Stimulated activated CD4-positive, alpha-beta T cell treated with anti-CD3 and anti-CD28 coated beads, Interleukin-15, amount 100 ng/mL, for 1 hour (primary cell): Measurements from ENCODE around the gene SBK3.
"Not testable (repeated sequence)": the region's sequence is repeated elsewhere in the genome, so short reads cannot be mapped to it uniquely, and the experiment has no call there.

Source experiments
- DNase-seq, 2 donors: peaks; one replicate each; pipeline ENCODE4 v3.0.0-alpha.2; 2020; ENCODE audit warnings: low read depth in 1 of 2, low spot score in 1 of 2

The SBK3 gene

DNA sequence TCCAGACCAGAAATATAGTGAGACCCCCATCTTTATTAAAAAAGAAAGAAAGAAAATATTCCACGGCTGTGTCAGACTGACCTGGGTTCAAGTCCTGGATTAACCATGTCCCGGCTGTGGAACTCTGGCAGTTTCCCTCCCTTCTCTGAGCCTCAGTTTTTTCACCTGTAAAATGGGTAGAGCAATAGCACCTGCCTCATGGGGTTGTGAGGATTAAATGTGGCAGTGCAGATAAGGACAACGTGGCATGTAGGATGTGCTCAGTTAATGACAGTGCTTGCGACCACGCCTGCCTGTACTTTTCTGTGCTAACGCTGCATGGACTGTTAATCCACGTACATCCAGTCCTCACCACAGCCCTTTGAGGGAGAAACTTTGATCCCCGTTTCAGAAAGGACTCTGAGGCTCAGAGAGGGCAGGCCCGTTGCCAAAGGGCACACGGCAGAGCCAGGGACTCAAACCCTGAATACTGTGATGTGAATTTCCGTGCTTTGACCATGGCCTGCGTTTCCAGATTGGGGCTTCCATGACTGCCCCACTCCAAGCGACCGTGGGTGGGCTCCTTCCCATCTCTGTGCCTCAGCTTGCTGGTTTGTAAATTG lies 24.6 kb downstream of the SBK3 start:
- no peak for DNase-seq

- DNase-seq: no peak
Measured at GRCh38 chr19:55519451-55520311, 25.7 kb downstream of the SBK3 start.

DNA sequence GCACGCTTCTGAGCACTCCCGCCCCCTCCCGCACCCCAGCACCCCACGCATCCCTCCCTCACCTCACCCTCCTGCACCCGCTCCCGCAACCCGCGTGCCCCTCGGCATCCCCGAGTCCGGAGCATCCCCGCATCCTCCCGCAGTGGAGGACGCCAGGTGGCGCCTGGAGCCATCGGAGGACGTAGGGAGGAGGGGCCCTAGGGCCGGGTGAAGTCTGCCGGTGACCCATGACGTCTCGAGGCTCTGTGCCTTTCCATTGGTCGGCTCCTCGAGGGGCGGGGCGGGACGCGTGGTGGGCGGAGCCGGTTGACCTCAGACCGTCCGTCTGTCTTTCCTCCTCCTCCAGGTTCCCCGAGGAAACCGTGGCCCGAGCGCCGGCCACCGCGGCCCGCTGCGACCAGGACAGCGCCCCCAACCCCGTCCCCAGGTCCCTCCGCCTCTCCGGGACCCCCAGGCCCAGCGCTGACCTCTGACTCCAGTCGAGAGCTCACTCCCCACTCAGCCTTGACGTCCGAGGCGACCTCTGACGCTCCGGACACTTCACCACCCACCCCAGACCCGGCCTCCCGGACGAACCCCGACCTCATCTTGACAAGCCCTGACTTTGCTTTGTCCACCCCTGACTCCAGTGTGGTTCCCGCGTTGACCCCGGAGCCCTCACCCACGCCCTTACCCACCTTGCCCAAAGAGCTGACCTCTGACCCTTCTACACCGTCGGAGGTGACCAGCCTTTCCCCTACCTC lies 28.3 kb downstream of the SBK3 start:
- peak; percentile 83 for DNase-seq

DNA sequence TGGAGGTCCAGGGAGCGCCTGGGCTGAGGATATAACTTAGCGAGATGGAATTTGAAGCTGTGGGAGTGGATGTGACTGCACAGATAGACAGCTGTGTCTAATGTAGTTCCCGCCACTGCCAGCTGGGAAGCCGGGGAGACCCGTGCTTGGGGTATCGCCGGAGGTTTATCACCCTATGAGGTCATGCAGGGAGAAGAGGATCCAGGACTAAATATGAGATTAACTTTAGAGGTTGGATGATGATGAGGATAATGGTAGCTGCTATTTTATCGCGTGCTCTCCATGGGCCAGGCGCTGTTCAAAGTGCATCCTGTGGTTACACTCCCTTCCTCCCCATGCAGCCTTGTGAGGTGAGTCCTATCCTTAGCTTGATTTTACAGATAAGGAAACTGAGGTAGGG lies 37.2 kb downstream of the SBK3 start:
- no peak for DNase-seq

DNA sequence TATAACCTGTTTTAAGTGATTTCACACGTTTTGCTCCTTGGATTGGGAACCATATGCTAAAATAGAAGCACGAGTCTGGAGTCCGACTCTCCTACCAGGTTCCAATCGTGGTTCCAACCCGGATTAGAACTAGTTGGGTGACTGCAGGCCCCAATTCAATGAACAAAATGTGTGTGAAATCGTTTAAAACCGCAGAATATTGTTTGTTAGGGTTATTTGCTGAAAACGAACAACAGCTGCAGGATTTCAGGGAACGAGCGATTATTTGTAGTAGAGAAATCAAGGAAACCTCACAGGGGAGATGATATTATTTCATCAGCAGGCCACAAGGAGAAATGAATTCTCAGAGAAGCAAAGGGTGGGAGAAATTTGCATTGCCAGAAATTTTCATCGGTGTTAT lies 40.4 kb downstream of the SBK3 start:
- no peak for DNase-seq

DNA sequence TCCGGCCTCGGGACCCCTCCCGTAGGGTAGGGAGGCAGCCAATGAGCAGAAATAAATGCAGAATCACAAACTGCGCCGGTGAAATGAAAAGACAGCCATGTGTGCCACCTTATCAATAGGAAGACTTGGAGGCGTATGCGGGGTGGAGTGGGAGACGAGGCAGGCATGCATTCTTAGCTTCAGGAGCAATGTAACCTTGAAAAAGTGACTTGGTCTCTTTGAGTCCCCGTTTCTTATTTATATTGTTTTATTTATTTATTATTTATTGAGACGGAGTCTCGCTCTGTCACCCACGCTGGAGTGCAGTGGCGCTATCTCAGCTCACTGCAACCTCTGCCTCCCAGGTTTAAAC lies 41.1 kb downstream of the SBK3 start:
- DNase-seq: no peak

DNA sequence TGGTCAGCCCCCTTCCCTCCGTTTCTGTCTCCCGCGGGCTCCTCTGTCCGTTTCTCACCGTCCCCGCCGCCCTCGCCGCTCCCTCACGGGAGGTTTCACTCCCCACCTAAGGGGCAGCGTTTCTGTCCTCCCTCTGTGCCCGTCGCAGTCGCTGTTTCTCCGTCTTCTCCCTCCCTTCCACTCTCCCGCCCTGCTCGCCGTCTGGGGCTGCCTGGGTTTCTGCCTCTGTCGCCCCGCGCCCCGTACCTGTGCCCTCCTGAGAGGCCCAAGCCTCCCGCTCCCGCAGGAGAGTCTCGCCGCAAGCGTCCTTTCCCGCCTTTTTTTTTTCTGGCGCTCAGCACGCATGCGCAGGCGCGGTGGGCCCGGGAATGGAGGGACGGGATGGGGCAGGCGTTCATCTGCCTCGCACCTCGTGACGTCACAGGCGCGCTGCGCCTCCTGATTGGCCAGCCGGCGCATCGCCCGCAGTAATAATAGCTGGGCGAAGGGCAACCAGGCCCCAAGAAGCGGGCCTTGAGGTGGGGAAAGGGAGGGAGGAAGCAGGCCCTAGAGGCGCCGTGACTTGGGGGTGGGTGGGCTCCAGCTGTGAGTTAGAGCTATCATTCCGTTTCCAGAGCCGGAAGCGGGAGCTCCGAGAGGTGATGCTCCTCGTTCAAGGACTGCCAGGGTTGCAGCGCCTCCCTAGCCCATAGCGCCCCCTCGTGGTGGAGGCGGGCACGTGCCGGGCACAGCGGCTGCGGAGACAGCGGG lies 41.7 kb downstream of the SBK3 start:
- DNase-seq: peak; percentile 87 to 92

- DNase-seq: no peak
Measured at GRCh38 chr19:55503157-55503501, 42.2 kb downstream of the SBK3 start.

DNA sequence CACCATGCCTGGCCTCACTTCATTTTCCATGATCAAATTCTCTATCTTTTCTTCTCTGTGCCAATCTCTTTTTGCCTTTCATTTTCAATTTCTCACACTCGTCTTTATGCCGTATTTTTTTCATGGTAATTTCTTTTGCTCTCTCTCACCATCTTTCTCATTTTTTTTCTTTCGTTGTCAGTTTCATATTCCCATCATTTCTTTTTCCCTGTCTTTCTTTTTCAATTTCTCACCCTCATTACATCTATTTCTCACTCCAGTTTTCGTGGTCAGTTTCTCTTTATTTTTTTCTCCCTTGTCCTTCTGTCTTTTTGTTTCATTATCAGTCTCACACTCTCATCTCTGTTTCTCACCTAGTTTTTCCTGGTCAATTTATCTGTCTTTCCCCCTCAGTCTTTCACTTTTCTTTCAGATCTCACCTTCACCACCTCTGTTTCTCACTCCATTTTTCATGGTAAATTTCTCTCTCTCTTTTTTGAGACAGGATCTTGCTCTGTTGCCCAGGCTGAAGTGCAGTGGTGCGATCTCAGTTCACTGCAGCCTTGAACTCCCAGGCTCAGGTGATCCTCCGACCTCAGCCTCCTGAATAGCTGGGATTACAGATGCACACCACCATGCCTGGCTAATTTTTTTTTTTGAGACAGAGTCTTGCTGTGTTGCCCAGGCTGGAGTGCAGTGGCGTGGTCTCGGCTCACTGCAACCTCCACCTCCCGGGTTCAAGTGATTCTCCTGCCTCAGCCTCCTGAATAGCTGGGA lies 43.0 kb downstream of the SBK3 start:
- no peak for DNase-seq

GRCh38 chr19:55500368-55500952 lies 44.9 kb downstream of the SBK3 start:
- DNase-seq: no peak

DNA sequence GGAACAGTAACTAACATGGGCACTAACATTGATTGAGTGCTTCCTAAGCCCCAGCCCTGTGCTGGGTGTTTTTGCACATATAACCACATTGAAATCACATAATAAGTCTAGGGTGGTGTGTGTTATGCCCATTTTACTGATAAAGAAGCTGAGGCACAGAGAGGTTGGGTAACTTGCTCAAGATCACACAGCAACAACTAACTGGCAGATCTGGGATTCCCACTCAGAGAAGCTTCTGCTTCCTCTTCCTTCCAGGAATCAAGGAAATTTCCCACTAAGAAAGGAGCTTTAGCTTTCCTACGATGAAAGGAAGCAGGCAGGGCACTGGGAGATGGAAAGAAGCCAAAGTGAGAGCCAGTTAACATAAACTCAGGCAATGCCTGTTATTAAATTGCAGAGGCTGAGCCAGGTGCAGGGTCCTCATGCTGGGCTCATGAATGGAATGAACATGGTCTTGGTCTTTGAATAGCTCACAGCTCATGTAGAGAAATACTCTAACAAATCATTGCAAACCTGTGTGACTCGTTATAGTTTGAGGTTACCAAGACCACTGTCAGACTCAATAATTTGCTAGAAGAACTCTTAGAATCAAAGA lies 47.0 kb downstream of the SBK3 start:
- no peak for DNase-seq

DNA sequence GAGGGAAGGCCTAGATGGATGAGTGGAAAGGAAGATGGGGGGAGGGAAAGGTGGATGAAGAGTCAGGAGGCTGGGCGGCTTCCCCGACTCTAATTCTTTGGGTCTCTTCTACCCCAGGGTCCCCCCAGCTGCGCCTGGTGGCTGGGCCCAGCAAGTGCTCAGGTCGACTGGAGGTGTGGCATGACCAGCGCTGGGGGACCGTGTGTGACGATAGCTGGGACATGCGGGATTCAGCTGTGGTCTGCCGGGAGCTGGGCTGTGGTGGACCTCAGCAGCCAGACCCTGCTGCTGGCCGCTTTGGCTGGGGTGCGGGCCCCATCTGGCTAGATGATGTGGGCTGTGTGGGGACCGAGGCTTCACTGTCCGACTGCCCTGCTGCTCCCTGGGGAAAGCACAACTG lies 47.6 kb downstream of the SBK3 start:
- no peak for DNase-seq

- not testable (repeated sequence) for DNase-seq
Measured at GRCh38 chr19:55496820-55497219, 48.5 kb downstream of the SBK3 start.

- no peak for DNase-seq
Measured at GRCh38 chr19:55495646-55496349, 49.5 kb downstream of the SBK3 start.

GRCh38 chr19:55494172-55494761 lies 51.1 kb downstream of the SBK3 start:
- DNase-seq: no peak

- no peak for DNase-seq
Measured at GRCh38 chr19:55493645-55494171, 51.6 kb downstream of the SBK3 start.

- DNase-seq: no peak
Measured at GRCh38 chr19:55493052-55493644, 52.2 kb downstream of the SBK3 start.

DNA sequence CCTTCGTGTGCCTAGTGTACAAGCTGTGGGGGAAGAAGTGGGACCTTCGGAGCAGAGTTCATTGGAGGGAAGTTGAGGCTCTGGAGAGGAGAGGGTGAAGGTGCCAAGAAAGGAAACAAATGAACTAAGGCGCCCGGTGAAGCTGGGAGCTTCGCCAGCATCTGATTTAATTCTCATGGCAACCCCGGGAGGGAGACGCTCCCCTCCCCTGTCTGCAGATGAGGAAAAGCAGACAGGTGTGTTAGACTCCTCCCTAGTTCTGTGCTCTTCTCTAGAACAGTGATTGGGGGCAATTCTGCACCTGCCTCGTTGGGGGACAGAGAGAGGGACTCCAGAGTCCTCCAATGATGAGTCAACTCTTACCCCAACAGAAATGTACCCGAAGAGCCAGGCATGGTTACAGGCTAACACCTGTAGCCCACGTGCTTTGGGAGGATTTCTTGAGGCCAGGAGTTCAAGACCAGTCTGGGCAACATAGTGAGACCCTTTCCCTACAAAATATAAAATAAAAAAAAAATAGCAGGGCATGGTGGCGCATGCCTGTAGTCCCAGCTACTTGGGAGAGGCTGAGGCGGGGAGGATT lies 52.9 kb downstream of the SBK3 start:
- no peak for DNase-seq
